HPDE6-E6E7 (cell line): ENCODE measurements around the gene GRXCR1.

Experiments
- DNase-seq: peaks from one replicate; pipeline ENCODE4 v3.0.0; 2011; ENCODE audit warnings: missing footprints; ENCODE audit errors: extremely low spot score

Gene GRXCR1

DNA sequence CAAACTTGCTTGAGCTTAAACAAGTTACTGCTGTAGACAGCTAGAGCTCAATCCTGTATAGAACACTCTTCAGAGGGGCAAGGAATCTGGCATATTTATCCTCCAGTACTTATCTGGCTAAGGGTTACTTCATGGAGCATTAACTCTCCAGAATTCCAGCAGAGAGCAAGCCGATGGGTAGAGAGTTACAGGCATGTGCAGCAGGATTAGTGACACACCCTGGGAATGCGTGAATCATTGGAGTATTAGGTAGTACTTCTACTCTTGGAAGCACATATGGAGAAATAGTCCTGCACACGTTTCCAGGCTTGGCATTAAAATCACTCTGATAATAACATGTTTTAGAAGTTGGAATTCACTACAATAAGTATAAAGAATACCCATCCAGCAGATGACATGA, 35.4 kb downstream of the GRXCR1 start:
- DNase-seq, result no peak

DNA sequence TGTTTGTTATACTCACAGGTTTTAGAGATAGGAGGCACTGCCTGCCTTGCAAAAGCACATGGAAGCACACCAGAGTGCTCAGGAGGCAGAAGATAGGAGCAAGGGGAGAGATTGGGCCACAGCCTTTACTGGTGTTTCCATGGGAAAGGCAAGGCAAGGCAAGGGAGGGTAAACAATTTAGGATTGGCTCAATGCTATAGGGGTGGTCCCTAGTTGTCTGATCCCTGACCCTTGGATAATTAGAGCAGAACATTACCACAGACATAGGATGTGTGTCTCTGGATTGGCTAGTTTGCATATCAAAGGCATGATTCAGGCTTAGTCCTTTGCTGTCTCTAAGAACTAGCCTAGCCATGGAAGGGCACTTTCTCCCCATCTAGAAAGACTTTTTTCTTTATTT, 36.1 kb downstream of the GRXCR1 start:
- DNase-seq, result no peak

DNA sequence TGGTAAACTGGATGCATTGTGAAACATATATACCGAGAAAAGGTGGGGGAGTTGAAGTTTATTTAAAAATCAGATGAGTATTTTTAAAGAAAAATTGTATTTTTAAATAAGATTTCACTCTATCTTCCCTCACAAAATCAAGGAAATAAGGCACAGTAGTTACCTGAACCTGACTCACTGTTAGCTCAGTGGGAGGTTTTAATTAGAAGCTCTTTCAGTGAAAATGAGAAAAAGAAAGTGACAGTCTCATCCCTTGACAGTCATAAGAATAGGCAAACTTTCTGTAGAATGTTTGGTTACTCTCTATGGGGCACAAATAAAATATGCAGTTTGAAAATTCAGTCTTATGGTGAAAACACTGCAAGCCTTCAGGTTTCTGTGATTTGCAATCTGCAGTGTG, 49.7 kb downstream of the GRXCR1 start:
- no peak for DNase-seq

- DNase-seq, result no peak
Observed at GRCh38 chr4:42945874-42946273, 53.4 kb downstream of the GRXCR1 start.

GRCh38 chr4:42953321-42953720, 60.8 kb downstream of the GRXCR1 start:
- DNase-seq, result no peak

DNA sequence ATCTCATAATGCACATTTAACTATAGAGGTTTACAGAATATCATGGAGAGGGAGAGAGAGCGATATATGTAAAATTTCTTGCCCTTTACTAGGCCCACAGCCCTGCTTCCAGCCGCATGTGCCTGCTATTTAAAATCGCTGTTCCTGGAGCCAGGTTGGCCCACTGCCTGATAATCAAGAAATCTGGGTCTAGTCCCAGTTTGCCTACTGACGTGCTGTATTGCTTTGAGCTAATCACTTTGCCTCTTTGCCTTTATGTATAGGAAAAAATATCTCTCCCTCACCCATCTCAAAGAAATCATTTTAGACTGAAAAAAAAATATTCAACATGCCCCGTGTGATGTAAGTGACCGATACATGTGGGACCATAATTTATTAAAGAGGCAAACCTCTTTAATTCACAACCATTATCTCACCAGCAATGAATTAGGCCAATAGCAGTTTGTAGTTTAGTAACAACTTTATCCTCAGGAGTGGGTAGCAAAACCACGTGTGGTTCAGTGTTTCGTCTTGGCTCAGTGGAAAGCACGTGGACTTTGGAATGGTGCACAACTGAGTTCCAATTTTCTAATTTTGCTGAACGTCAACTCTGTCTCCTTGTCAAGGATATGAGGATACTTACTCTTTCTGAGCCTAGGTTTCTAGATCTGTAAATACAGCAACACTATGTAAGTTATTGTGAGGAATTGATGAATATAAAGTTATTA, 62.6 kb downstream of the GRXCR1 start:
- DNase-seq, result no peak

GRCh38 chr4:42955746-42956505, 63.4 kb downstream of the GRXCR1 start:
- DNase-seq, result no peak

DNA sequence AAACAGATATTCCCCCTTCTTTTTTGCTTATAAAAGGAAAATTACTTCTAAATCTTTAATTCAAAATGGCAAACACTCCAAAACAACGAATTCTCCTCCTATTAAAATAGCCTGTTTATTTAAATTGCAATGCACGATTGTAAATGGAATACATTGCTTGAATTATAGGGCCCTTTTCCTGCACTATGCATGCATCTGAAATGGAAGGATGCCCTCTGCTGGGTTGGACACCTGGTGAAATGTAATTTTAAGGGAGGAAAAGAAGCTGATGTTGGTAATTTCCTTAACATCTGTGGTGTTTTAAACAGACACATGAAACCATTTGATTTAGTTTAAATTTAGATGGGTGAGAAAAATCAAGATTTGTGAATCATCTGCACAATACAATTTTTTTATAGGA, 72.8 kb downstream of the GRXCR1 start:
- DNase-seq, result peak; percentile 8

- no peak for DNase-seq
Observed at GRCh38 chr4:42985976-42986375, 93.5 kb downstream of the GRXCR1 start.

GRCh38 chr4:42995343-42995944, 102.9 kb downstream of the GRXCR1 start:
- DNase-seq, result peak; percentile 33

GRCh38 chr4:43008793-43009192, 116.3 kb downstream of the GRXCR1 start:
- no peak for DNase-seq

- no peak for DNase-seq
Observed at GRCh38 chr4:43014256-43014655, 121.7 kb downstream of the GRXCR1 start.

GRCh38 chr4:43041632-43042031, 149.1 kb downstream of the GRXCR1 start:
- no peak for DNase-seq

DNA sequence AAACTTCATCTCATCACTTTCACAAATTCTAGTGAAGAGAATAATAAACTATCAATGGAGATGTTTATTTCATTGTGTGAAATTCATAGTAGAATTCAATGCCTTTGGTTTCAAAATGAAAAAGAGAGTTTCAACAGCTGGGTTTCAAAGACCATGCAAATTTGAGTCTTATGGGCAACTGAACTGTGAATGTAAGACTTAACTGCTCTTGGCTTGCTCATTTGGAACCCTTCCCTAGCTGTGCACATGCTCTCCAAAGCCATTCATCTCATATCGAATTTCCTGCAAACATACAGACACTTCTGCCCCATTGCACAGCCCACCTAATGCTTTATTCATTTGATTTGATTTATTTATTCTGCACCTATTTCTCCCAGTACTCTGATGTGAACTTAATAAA, 154.5 kb downstream of the GRXCR1 start:
- DNase-seq, result no peak

DNA sequence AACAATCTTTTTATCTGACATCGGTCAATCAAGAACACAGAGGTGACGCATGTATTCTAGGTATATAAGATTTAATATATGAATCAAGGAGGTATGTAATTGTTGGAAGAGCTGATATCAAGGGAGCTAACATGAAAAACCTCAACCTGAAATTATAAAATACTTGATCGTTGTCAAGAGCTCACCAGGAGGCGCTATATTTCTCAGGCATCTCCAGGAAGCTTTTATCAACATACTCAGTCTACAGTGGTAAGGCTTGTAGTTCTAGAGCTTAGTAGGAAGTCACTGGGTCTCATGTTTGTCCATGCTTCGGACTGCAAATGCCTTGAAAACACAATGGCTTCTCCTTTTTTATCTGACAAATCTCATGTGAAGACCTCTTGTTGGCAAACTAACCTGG, 156.1 kb downstream of the GRXCR1 start:
- DNase-seq, result no peak

- DNase-seq, result no peak
Observed at GRCh38 chr4:43049326-43049725, 156.8 kb downstream of the GRXCR1 start.

- DNase-seq, result peak; percentile 5
Observed at GRCh38 chr4:43066415-43066814, 173.9 kb downstream of the GRXCR1 start.

GRCh38 chr4:43071069-43071468, 178.6 kb downstream of the GRXCR1 start:
- no peak for DNase-seq
